Skeletal muscle cell (primary cell): ENCODE data around the gene KCNH2.
A peak's percentile ranks its signal among the peaks of the same experiment; 100 is the strongest.
"Not testable (repeated sequence)": the region's sequence is repeated elsewhere in the genome, so short reads cannot be mapped to it uniquely, and the experiment has no call there.

Source experiments
- DNase-seq: peaks from one replicate; pipeline ENCODE4 v3.0.0-alpha.2; 2010; ENCODE audit warnings: low read depth
- H3K4me3 ChIP-seq: 2 replicates; pipeline ENCODE4 v1.5.1; 2011; ENCODE audit warnings: low read depth, mild to moderate bottlenecking, control low read depth, low read length, moderate library complexity

Gene KCNH2

GRCh38 chr7:151013733-151014497, 35.8 kb upstream of the KCNH2 start:
- H3K4me3 ChIP-seq, result peak overlapping the region; percentile 44
- no peak for DNase-seq

DNA sequence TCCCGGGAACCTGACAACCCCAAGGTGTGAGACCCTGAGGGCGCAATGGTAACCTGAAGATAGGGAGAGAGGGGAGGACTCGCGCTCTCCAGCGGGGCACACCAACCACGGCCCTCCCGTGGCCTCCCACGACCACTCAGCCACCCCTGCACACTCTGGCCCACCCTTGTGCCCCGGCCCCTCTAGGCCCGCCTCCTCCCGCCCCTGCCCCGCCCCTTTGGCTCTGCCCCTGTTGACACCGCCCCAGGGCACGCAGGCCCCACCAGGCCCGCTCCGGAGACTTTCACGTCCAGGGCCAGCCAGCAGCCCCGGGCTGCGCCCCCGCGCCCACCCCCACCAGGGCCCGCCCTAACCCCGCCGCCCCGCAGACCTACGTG, 35.2 kb upstream of the KCNH2 start:
- no peak for DNase-seq
- H3K4me3 ChIP-seq, result peak overlapping the region; percentile 44

DNA sequence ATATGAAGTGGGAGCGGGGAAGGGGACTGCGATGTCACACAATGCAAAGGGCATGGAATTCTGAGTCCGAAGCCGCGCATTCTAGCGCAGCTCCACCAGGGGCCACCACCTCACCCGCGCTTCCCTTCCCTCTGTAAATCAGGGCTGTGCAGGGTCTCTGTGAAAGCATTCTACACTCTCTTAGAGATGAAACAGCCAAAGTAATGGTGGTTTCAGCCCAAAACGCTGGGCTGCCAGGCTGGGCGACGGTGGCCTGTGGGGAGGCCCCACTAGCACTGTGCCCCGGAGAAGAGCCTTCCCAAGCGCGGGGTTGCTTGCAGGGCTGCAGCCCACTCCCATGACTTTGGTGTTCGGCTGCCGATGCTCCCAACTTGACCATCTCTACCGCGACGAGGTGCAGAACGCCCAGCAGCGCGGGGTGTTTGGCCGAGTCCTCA, 34.8 kb upstream of the KCNH2 start:
- H3K4me3 ChIP-seq, result peak overlapping the region; percentile 44
- no peak for DNase-seq

- no peak overlapping the region for H3K4me3 ChIP-seq
- DNase-seq, result no peak
Observed at GRCh38 chr7:151012031-151012692, 34.0 kb upstream of the KCNH2 start.

GRCh38 chr7:151011616-151012015, 33.5 kb upstream of the KCNH2 start:
- DNase-seq, H3K4me3 ChIP-seq: not testable (repeated sequence)

DNA sequence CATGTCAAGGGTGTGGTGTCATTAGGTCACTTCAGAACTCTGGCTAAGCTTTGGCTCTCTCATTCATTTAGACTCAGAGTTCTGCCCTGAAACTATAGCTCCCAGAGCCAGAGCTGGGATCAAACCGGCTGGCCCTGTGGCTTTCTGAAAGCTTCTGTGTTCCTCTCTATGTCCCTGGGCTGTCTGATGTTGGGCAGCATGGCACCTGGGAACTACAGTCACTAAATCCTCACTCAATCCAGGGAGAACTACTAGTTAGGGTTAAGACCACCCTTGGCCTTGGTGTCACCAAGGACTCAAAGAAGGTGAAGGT, 32.9 kb upstream of the KCNH2 start:
- no peak for DNase-seq
- no peak overlapping the region for H3K4me3 ChIP-seq

DNA sequence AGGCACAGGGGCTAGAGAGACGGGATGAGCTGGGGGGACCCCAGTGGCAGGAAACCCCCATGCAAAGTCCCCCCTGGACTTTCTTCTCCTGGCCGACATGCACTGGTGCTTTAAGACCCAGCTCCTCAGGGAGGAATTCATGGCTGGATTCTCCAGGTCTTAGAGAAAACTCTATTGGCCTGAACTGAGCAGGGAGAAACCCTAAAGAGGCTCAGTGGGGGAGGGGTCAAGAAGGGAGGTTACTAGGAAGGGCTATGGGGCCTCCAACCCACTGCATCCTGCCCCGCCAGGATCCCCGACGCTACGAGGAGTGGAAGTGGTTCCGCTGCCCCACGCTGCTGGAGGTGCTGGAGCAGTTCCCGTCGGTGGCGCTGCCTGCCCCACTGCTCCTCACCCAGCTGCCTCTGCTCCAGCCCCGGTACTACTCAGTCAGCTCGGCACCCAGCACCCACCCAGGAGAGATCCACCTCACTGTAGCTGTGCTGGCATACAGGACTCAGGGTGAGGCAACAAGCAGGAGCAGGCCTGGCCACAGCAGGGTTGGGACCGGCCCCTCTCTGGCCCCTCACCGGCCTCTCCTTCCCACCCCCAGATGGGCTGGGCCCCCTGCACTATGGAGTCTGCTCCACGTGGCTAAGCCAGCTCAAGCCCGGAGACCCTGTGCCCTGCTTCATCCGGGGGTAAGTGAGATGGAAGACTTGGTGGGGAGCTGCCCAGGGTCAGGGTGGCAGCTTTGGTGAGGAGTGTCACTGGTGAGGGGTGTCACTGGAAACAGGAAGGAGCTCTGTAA, 32.4 kb upstream of the KCNH2 start:
- no peak for DNase-seq
- H3K4me3 ChIP-seq, result peak overlapping the region; percentile 11

- no peak overlapping the region for H3K4me3 ChIP-seq
Observed at GRCh38 chr7:151010037-151010306, 31.9 kb upstream of the KCNH2 start.

DNA sequence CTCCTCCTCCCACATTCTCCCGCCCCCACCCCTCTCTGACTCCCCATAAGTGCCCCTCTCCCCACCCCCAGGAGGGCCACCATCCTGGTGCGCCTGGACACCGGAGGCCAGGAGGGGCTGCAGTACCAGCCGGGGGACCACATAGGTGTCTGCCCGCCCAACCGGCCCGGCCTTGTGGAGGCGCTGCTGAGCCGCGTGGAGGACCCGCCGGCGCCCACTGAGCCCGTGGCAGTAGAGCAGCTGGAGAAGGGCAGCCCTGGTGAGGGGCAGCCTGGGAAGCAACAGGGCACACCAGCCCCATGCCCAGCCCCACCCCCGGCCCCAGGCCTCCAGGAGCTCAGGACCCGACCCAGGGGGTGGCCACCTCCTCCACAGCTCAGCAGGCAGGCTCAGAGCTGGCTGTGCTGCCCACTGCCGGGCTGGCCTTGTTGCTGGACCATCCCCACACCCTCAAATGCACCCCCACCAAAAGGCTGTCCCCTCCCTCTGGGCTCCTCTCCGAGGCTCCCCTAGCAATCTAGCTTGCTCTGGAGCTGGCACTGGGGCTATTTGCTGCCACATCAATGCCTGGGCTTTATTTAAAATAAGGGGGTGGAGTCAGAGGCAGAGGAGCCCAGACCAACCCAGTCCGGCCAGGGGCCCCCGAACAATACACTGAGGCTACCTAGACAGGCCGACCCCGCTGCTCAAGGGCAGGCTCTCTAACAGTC, 31.4 kb upstream of the KCNH2 start:
- no peak overlapping the region for H3K4me3 ChIP-seq
- DNase-seq, result no peak

More at GRCh38 chr7:151010037-151010306, 31.9 kb upstream of the KCNH2 start:
- DNase-seq, result no peak

DNA sequence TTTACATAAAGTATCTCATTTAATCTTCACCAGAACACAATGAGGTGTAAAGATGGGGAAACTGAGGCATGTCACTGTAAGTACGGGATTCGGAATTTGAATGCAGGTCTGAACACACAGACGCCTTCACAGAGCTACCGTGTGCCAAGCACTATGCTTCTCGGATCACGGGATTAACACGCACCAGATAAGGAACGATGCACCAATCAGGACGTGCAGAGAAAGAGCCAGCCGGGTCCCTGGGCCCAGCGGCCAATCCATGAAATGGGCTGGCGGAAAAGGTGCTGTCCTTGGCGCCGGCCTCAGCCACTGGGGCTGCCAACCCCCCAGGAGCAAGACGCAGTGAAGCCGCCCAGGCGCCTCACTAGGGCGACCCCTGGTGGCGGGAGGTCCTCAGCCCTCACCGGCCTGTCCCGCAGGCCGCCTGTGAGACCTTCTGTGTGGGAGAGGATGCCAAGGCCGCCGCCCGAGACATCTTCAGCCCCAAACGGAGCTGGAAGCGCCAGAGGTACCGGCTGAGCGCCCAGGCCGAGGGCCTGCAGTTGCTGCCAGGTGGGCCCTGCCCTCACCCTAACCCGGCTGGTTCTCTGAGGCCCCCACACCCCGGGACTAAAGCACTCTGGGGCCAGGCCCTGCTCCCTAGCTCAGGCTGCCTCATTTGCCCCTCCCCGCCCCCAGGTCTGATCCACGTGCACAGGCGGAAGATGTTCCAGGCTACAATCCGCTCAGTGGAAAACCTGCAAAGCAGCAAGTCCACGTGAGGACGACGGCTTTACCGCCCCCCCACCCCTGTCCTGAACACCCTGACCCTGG, 30.6 kb upstream of the KCNH2 start:
- DNase-seq, result no peak
- H3K4me3 ChIP-seq, result peak overlapping the region; percentile 21

DNA sequence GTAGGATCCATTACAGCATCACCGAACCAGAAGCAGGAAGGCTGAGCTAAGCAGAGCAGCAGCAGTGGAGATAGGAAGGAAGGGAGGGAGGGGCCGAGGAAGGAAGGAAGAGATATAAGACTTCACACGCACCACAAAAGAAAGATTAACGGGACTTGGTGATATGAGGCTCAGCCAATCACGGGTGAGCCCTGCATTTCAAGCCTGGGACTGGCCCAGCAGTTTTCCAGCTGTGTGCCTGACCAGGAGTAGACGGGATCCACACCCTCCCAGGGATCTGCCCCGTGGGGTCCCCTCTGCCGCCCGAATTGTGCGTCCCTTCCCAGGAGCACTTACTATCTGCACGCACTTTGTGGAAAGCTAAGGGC, 30.0 kb upstream of the KCNH2 start:
- DNase-seq, result no peak
- no peak overlapping the region for H3K4me3 ChIP-seq

GRCh38 chr7:151007469-151007898, 29.4 kb upstream of the KCNH2 start:
- H3K4me3 ChIP-seq, result no peak overlapping the region
- DNase-seq, result no peak

- H3K4me3 ChIP-seq, result no peak overlapping the region
- no peak for DNase-seq
Observed at GRCh38 chr7:151006590-151007300, 28.6 kb upstream of the KCNH2 start.

GRCh38 chr7:151005566-151005965, 27.4 kb upstream of the KCNH2 start:
- no peak for DNase-seq
- H3K4me3 ChIP-seq, result no peak overlapping the region

DNA sequence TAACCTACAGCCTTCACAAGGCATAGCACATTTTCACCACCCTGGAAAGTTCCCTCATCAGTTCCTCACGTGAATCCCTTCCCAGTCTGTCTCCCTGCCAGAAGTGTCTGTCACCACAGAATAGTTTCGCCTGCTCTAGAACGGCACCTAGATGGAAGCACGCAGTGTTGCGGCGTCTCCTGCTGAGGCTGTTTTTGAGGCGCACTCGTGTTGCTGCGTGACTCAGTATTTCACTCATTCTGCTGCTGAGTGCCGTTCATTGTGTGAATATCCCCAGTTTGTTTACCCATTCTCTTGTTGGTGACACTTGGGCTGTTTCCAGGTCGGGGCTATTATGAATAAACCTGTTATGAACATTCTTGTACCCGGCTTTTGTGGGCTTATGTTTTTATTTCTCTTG, 25.5 kb upstream of the KCNH2 start:
- no peak overlapping the region for H3K4me3 ChIP-seq
- no peak for DNase-seq

DNA sequence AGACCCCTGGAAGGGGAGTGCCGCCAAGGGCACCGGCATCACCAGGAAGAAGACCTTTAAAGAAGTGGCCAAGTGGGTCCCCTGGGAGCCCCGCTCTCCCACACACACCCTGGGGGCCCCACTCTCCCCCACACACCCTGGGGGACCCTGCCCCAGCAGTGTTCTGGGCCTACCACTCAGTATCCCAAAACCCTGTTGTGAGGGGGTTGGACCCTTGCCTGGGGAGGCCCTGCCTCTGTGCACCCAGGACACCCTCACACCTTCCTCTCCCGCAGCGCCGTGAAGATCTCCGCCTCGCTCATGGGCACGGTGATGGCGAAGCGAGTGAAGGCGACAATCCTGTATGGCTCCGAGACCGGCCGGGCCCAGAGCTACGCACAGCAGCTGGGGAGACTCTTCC, 23.4 kb upstream of the KCNH2 start:
- DNase-seq, result no peak
- H3K4me3 ChIP-seq, result no peak overlapping the region

GRCh38 chr7:151000897-151001495, 22.9 kb upstream of the KCNH2 start:
- no peak for DNase-seq

GRCh38 chr7:150999497-151000230, 21.5 kb upstream of the KCNH2 start:
- no peak for DNase-seq
- H3K4me3 ChIP-seq, result no peak overlapping the region

More at GRCh38 chr7:151000897-151001495, 22.9 kb upstream of the KCNH2 start:
- H3K4me3 ChIP-seq, result no peak overlapping the region
